Ramos (cell line): Measurements from ENCODE around the gene TBL2.
"Not testable (repeated sequence)": the region's sequence is repeated elsewhere in the genome, so short reads cannot be mapped to it uniquely, and the experiment has no call there.

Experiments
- in situ Hi-C: fragments of 300-500 bp; cut with MboI; formaldehyde crosslinking; loops from one replicate; pipeline ENCODE4 v1.14.3; 2022; ENCODE audit warnings: low sequenced_read_pairs; ENCODE audit not compliant: unreplicated experiment

The TBL2 gene

GRCh38 chr7:73572767-73573186 lies 5.6 kb downstream of the TBL2 start:
- in situ Hi-C loops = no loop called here

GRCh38 chr7:73570977-73571376 lies 7.4 kb downstream of the TBL2 start:
- in situ Hi-C loops = no loop called here

GRCh38 chr7:73570521-73570920 lies 7.9 kb downstream of the TBL2 start:
- in situ Hi-C loops = no loop called here

GRCh38 chr7:73569042-73569608 lies 9.3 kb downstream of the TBL2 start:
- in situ Hi-C loops = no loop called here

- in situ Hi-C loops = no loop called here
These were observed 10.3 kb downstream of the TBL2 start for GRCh38 chr7:73567846-73568685.

- in situ Hi-C loops = no loop called here
These were observed 11.2 kb downstream of the TBL2 start for GRCh38 chr7:73567140-73567539.

- in situ Hi-C loops = not testable (repeated sequence)
These were observed 11.9 kb downstream of the TBL2 start for GRCh38 chr7:73566431-73566830.

- in situ Hi-C loops = no loop called here
These were observed 12.6 kb downstream of the TBL2 start for GRCh38 chr7:73565675-73566340.

- in situ Hi-C loops = no loop called here
These were observed 18.1 kb downstream of the TBL2 start for GRCh38 chr7:73560109-73560835.

GRCh38 chr7:73557397-73558257 lies 20.8 kb downstream of the TBL2 start, which contains the start of gene BCL7B:
TSS of gene BCL7B (minus strand) at chr7:73557690. CDS start at chr7:73557578, 112 bp downstream.
- in situ Hi-C loops = no loop called here

- in situ Hi-C loops = no loop called here
These were observed 21.3 kb downstream of the TBL2 start for GRCh38 chr7:73557108-73557396.

- in situ Hi-C loops = no loop called here
These were observed 21.9 kb downstream of the TBL2 start for GRCh38 chr7:73556208-73557107.

- in situ Hi-C loops = no loop called here
These were observed 22.9 kb downstream of the TBL2 start for GRCh38 chr7:73555411-73555982.

- in situ Hi-C loops = not testable (repeated sequence)
These were observed 28.3 kb downstream of the TBL2 start for GRCh38 chr7:73550093-73550492.

GRCh38 chr7:73549176-73549575 lies 29.2 kb downstream of the TBL2 start:
- in situ Hi-C loops = no loop called here

GRCh38 chr7:73547841-73548240 lies 30.5 kb downstream of the TBL2 start:
- in situ Hi-C loops = no loop called here

- in situ Hi-C loops = no loop called here
These were observed 33.7 kb downstream of the TBL2 start for GRCh38 chr7:73544678-73545077.

GRCh38 chr7:73541722-73542121 lies 36.7 kb downstream of the TBL2 start:
- in situ Hi-C loops = no loop called here

- in situ Hi-C loops = no loop called here
These were observed 38.7 kb downstream of the TBL2 start for GRCh38 chr7:73539709-73540108.
